K562 (cell line): Measurements from ENCODE around the gene SUSD3. TPM values are rescaled to one million over a fixed set of nuclear protein-coding genes. Genes with fewer than 3 reads are reported as not detected.

Experiments
- ATAC-seq: fragments of 200-7000 bp; cut with Tn5 transposase; 3 replicates; pipeline ENCODE4 v1.9.1; 2020; ENCODE audit warnings: moderate library complexity
- BruUV-seq: library from RNA; stranded (reverse); fragments of 400-500 nt; replicated peaks from 2 replicates; lab custom pipeline; 2021; lab: Mats Ljungman, UMichigan
- CTCF ChIA-PET: fragments of 300-600 bp; formaldehyde crosslinking; extraction: SDS; loops from one replicate; lab custom pipeline; 2021; ENCODE audit warnings: low intra/inter-chr PET ratio; lab: Yijun Ruan, JAX
- POLR2A ChIA-PET: fragments of 300-600, 350-650 bp; sonication (Branson Sonifier 250); formaldehyde crosslinking; extraction: SDS; loops from one replicate; lab custom pipeline; 2021; ENCODE audit warnings: antibody characterized with exemption, inconsistent platforms; lab: Yijun Ruan, JAX
- DNase-seq, 4 experiments: peaks; one replicate each; pipeline versions ENCODE4 v3.0.0 to v3.0.0-alpha.2; 2011 to 2018; ENCODE audit warnings: low spot score in 3 of 4, mixed read lengths in 3 of 4; ENCODE audit errors: extremely low read depth in 1 of 4
- FAIRE-seq: peaks from 2 replicates; lab custom pipeline; 2011; peaks lifted over from hg19 to GRCh38; lab: Jason Lieb, UNC
- H2AFZ ChIP-seq: 2 replicates; pipeline ENCODE4 v1.6.0; 2011; ENCODE audit warnings: low read depth, low read length, control low read depth, inconsistent platforms
- H3K27ac ChIP-seq: fragments of 200-600 bp; 3 replicates; pipeline ENCODE4 v1.8.0; 2011; ENCODE audit warnings: low read depth, mild to moderate bottlenecking, control low read depth, inconsistent platforms, low read length, moderate library complexity, mixed read lengths; ENCODE audit errors: extremely low read depth
- H3K27me3 ChIP-seq, 2 experiments: fragments of 300-600 bp in 1 of 2; 2 replicates in 1 of 2; 3 replicates in 1 of 2; pipeline versions ENCODE4 v1.6.0 to v1.8.0; 2011; ENCODE audit warnings: inconsistent platforms in 2 of 2, low read length in 2 of 2, mild to moderate bottlenecking in 1 of 2, mixed read lengths in 1 of 2, moderate library complexity in 1 of 2; ENCODE audit not compliant: control insufficient read depth in 2 of 2, insufficient read depth in 2 of 2
- H3K36me3 ChIP-seq: fragments of 300-600 bp; 3 replicates; pipeline ENCODE4 v1.8.0; 2011; ENCODE audit warnings: mild to moderate bottlenecking, low read length, inconsistent platforms; ENCODE audit not compliant: control insufficient read depth, insufficient read depth
- H3K4me1 ChIP-seq, 2 experiments: fragments of 200-600 bp in 1 of 2; replicated peaks in 1 of 2; 2 replicates in 1 of 2; 3 replicates in 1 of 2; pipeline versions ENCODE4 v1.5.1 to v1.8.0; 2011; ENCODE audit warnings: inconsistent platforms in 2 of 2, low read length in 2 of 2, mild to moderate bottlenecking in 1 of 2, mixed read lengths in 1 of 2, moderate library complexity in 1 of 2; ENCODE audit not compliant: control insufficient read depth in 2 of 2, insufficient read depth in 2 of 2
- H3K4me2 ChIP-seq: 2 replicates; pipeline ENCODE4 v1.6.1; 2011; ENCODE audit warnings: low read length, control low read depth, inconsistent platforms, mixed read lengths; ENCODE audit not compliant: insufficient read depth
- H3K4me3 ChIP-seq: fragments of 200-600 bp; sonication (generic), shearing (Covaris generic); 2 replicates; pipeline ENCODE4 v1.5.1; 2016; ENCODE audit warnings: control low read depth, inconsistent platforms
- H3K79me2 ChIP-seq: fragments of 200-600 bp; 3 replicates; pipeline ENCODE4 v1.8.0; 2011; ENCODE audit warnings: low read length, inconsistent platforms; ENCODE audit not compliant: control insufficient read depth, insufficient read depth
- H3K9ac ChIP-seq, 2 experiments: 2 replicates each; pipeline versions ENCODE4 v1.6.0 to v1.6.1; 2011; ENCODE audit warnings: low read depth in 2 of 2, low read length in 2 of 2, control low read depth in 1 of 2, inconsistent platforms in 1 of 2, mild to moderate bottlenecking in 1 of 2, mixed read lengths in 1 of 2; ENCODE audit not compliant: insufficient read depth in 1 of 2
- H3K9me1 ChIP-seq: one replicate; pipeline ENCODE4 v1.6.0; 2011; ENCODE audit warnings: inconsistent platforms, mild to moderate bottlenecking, low read length, moderate library complexity; ENCODE audit not compliant: control insufficient read depth, insufficient read depth
- H3K9me3 ChIP-seq: replicated peaks from 2 replicates; pipeline ENCODE4 v1.5.1; 2011; ENCODE audit warnings: low read depth, low read length, inconsistent platforms; ENCODE audit not compliant: control insufficient read depth, insufficient read depth
- H4K20me1 ChIP-seq: replicated peaks from 2 replicates; pipeline ENCODE4 v1.6.1; 2011; ENCODE audit warnings: low read length, inconsistent platforms, mixed read lengths; ENCODE audit not compliant: control insufficient read depth, insufficient read depth
- ATF1 ChIP-seq, 2 experiments: fragments of 450-650 bp in 1 of 2; IDR thresholded peaks; 2 replicates each; pipeline ENCODE4 v1.6.1; 2016; ENCODE audit warnings: missing compliant biosample characterization in 1 of 2, missing genetic modification characterization in 1 of 2
- CBFA2T2 ChIP-seq: fragments of 450-650 bp; conservative IDR thresholded peaks from 2 replicates; pipeline ENCODE4 v1.6.1; 2017; ENCODE audit warnings: mild to moderate bottlenecking
- CREM ChIP-seq: IDR thresholded peaks from 2 replicates; pipeline ENCODE4 v1.6.1; 2014; ENCODE audit warnings: antibody characterized with exemption, low read depth
- DIDO1 ChIP-seq: fragments of 450-650 bp; IDR thresholded peaks from 2 replicates; pipeline ENCODE4 v1.6.1; 2016; ENCODE audit warnings: low read depth, missing biosample characterization, missing genetic modification characterization
- FOXM1 ChIP-seq, 2 experiments: fragments of 450-650 bp in 1 of 2; sonication (generic) in 1 of 2; formaldehyde crosslinking in 1 of 2; IDR thresholded peaks; 2 replicates each; pipeline versions ENCODE4 v1.6.1 to v1.9.0; 2017 to 2022; ENCODE audit warnings: low read depth in 2 of 2, mild to moderate bottlenecking in 2 of 2, missing genetic modification reagents in 1 of 2, moderate library complexity in 1 of 2
- GABPB2 ChIP-seq: fragments of 250-450 bp; sonication (Bioruptor Pico); conservative IDR thresholded peaks from 2 replicates; pipeline ENCODE4 v1.5.1; 2021; ENCODE audit warnings: mild to moderate bottlenecking
- MAFG ChIP-seq: fragments of 450-650 bp; conservative IDR thresholded peaks from 2 replicates; pipeline ENCODE4 v1.6.1; 2016; ENCODE audit warnings: missing genetic modification characterization, missing compliant biosample characterization
- MBD2 ChIP-seq: sonication (generic); IDR thresholded peaks from 2 replicates; pipeline ENCODE4 v1.6.1; 2016; ENCODE audit warnings: low read depth, borderline replicate concordance
- MTA3 ChIP-seq: fragments of 450-650 bp; formaldehyde crosslinking; IDR thresholded peaks from 2 replicates; pipeline ENCODE4 v1.6.1; 2017; ENCODE audit warnings: mild to moderate bottlenecking, borderline replicate concordance
- RAD21 ChIP-seq, 2 experiments: fragments of 250-450 bp in 1 of 2; fragments of 450-650 bp in 1 of 2; sonication (Bioruptor Pico) in 1 of 2; formaldehyde crosslinking in 1 of 2; IDR thresholded peaks in 1 of 2; conservative IDR thresholded peaks in 1 of 2; 2 replicates each; pipeline versions ENCODE4 v1.4.0 to v1.8.0; 2020 to 2022; ENCODE audit warnings: mild to moderate bottlenecking in 2 of 2, moderate library complexity in 1 of 2
- SMAD3 ChIP-seq: fragments of 450-650 bp; formaldehyde crosslinking; conservative IDR thresholded peaks from 2 replicates; pipeline ENCODE4 v1.4.0; 2020; ENCODE audit warnings: mild to moderate bottlenecking
- SOX6 ChIP-seq: fragments of 450-650 bp; IDR thresholded peaks from 2 replicates; pipeline ENCODE4 v1.6.1; 2014; ENCODE audit warnings: mild to moderate bottlenecking
- TAL1 ChIP-seq: fragments of 450-650 bp; IDR thresholded peaks from 2 replicates; pipeline ENCODE4 v1.6.1; 2016; ENCODE audit warnings: mild to moderate bottlenecking
- YBX1 ChIP-seq: fragments of 450-650 bp; IDR thresholded peaks from 2 replicates; pipeline ENCODE4 v1.7.1; 2016; ENCODE audit warnings: mild to moderate bottlenecking
- WGBS: fragments of 100-300 bp; shearing (Covaris generic); methylation state at CpG from one replicate; pipeline ENCODE4 v1.1.6; 2016; ENCODE audit warnings: low coverage, mixed read lengths; ENCODE audit not compliant: insufficient coverage; ENCODE audit errors: missing lambda C conversion rate; 5-methylcytosine and 5-hydroxymethylcytosine counted together
- in situ Hi-C: fragments of 300-500 bp; cut with MboI; formaldehyde crosslinking; loops from 4 replicates; pipeline ENCODE4 v1.15.0; 2018; ENCODE audit warnings: inconsistent platforms, mixed read lengths
- intact Hi-C: fragments of 100-400 bp; cut with micrococcal nuclease; formaldehyde crosslinking; loops from 2 replicates; pipeline ENCODE4 v1.14.2; 2022
- polyA plus RNA-seq, 8 experiments: library from polyadenylated mRNA; depleted of rRNA in 4 of 8; stranded (reverse) in 5 of 8; unstranded in 3 of 8; fragments of >200 nt; fragmentation: Nextera tagmentation in 2 of 8; fragmentation: Illumina TruSeq in 1 of 8; extraction: Ambion mirVana in 2 of 8; extraction: Trizol in 1 of 8; gene quantifications; 2 replicates each; pipeline versions ENCODE4 v1.2.1 to v1.2.3, GENCODE V29; 2011 to 2014; ENCODE audit warnings: inconsistent platforms in 1 of 8, missing spikeins in 1 of 8
- total RNA-seq, 7 experiments: library from RNA; depleted of rRNA in 6 of 7; stranded (reverse); fragments of >200 nt in 6 of 7; fragmentation: Illumina TruSeq in 2 of 7; extraction: Trizol in 2 of 7; gene quantifications; 2 replicates each; pipeline versions ENCODE4 v1.2.1 to v1.2.3, GENCODE V29; 2011 to 2021; ENCODE audit warnings: low replicate concordance in 1 of 7
- TF ChIP-seq, protein P1 (sequence below): sonication (generic); formaldehyde crosslinking; IDR thresholded peaks from 2 replicates; pipeline ENCODE4 v1.8.0; 2022; ENCODE audit warnings: missing genetic modification reagents, mild to moderate bottlenecking, moderate library complexity, borderline replicate concordance
- TF ChIP-seq, protein P2 (sequence below), 2 experiments: fragments of 150-350 bp in 1 of 2; IDR thresholded peaks; 2 replicates each; pipeline ENCODE4 v1.6.1; 2012 to 2016; ENCODE audit warnings: low read depth in 2 of 2, low read length in 2 of 2, mild to moderate bottlenecking in 1 of 2, moderate library complexity in 1 of 2

SUSD3 gene
- total and polyA plus RNA-seq, 9 of the 15 experiments (the other 6 are each of a cell fraction or from before 2014, with no cell fraction given): 1.3 to 21.7 (median 11.4) TPM

DNA sequence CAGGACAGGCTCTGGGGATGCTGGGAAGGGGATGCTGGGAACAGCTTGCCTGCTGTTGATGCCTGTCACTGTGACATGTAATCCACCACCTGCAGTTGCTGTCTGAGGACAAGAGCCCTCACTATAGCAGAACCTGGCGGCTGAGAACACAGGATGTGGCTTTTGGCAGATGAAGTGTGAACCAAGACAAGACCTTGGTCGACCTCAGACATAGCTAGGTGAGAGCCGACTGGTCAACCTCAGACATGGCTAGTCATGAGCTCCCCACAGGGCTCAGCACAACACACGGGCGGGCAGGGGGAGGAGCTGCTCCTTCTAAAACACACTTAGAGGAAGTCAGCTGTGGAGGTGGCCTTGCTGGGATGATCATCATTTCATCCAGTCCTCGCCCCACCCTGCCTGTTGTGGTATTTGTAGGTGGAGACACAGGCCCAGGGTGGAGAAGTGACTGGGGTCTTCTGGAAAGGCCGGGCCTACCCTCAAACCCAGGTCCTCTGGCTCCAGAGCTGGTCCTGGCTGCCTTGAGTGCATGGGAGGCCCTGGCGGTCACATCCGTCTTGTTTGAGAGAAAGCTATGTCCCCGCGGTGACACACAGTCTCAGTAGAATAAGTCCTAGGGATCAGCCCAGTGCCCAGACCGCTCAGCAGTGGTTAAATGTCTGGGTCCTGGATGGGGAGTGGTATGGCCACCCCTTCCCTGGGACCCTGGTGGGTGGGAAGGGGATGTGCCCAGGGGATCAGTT, 6.1 kb downstream of the SUSD3 start:
- H3K4me2 ChIP-seq: peak overlapping the region; percentile 54
- WGBS: 44% methylated on average over 10 of the region's 12 CpGs
- intact Hi-C loops: loop anchor here (5.0 kb wide), 1 partner anchor 33 kb away; the partner anchor contains the start of gene CARD19
- TF ChIP-seq RAD21 (CRISPR knock-in tag; conservative IDR thresholded peaks at IDR 0.05 in 1 of 2, IDR thresholded peaks at IDR 0.05 in 1 of 2) (peak in 1 of 2 experiments; percentile 9; a peak in 1 of 4 replicates), CREM (peak; percentile 60), MBD2 (no peak), ATF1 (CRISPR knock-in tag; IDR thresholded peaks at IDR 0.05) (no peak), ATF1 (tag; IDR thresholded peaks at IDR 0.05) (peak; percentile 17; the same call in 1 of the 2 replicates), MTA3 (peak; percentile 25; the same call in 1 of the 2 replicates), SMAD3 (no peak), YBX1 (no peak), GABPB2 (CRISPR knock-in tag) (no peak), SOX6 (peak; percentile 56), CBFA2T2 (0 out of 2 replicates have a peak, but pooled peaks have one; percentile 4), MAFG (tag) (no peak), FOXM1 (IDR thresholded peaks at IDR 0.05; ENCODE audit: low read depth) (no peak; the same call in 1 of the 2 replicates), FOXM1 (CRISPR knock-in tag; IDR thresholded peaks at IDR 0.05; ENCODE audit: low read depth) (no peak), DIDO1 (0 out of 2 replicates have a peak, but pooled peaks have one; percentile 24), TAL1 (peak; percentile 21; the same call in 1 of the 2 replicates)
- TF ChIP-seq, protein P1, sequence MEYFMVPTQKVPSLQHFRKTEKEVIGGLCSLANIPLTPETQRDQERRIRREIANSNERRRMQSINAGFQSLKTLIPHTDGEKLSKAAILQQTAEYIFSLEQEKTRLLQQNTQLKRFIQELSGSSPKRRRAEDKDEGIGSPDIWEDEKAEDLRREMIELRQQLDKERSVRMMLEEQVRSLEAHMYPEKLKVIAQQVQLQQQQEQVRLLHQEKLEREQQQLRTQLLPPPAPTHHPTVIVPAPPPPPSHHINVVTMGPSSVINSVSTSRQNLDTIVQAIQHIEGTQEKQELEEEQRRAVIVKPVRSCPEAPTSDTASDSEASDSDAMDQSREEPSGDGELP (CRISPR knock-in tag): peak; percentile 95
- TF ChIP-seq, protein P2, sequence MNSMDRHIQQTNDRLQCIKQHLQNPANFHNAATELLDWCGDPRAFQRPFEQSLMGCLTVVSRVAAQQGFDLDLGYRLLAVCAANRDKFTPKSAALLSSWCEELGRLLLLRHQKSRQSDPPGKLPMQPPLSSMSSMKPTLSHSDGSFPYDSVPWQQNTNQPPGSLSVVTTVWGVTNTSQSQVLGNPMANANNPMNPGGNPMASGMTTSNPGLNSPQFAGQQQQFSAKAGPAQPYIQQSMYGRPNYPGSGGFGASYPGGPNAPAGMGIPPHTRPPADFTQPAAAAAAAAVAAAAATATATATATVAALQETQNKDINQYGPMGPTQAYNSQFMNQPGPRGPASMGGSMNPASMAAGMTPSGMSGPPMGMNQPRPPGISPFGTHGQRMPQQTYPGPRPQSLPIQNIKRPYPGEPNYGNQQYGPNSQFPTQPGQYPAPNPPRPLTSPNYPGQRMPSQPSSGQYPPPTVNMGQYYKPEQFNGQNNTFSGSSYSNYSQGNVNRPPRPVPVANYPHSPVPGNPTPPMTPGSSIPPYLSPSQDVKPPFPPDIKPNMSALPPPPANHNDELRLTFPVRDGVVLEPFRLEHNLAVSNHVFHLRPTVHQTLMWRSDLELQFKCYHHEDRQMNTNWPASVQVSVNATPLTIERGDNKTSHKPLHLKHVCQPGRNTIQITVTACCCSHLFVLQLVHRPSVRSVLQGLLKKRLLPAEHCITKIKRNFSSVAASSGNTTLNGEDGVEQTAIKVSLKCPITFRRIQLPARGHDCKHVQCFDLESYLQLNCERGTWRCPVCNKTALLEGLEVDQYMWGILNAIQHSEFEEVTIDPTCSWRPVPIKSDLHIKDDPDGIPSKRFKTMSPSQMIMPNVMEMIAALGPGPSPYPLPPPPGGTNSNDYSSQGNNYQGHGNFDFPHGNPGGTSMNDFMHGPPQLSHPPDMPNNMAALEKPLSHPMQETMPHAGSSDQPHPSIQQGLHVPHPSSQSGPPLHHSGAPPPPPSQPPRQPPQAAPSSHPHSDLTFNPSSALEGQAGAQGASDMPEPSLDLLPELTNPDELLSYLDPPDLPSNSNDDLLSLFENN (IDR thresholded peaks at IDR 0.05; ENCODE audit: low read depth in 2 of 2, low read length in 2 of 2): peak in 1 of 2 experiments; percentile 91; a peak in 2 of 4 replicates

More for the DNA sequence above, 6.1 kb downstream of the SUSD3 start:
- Histone ChIP-seq H3K27me3 (no peaks in the 10 kb centered on the region), H3K9me3 (no peaks in the 10 kb centered on the region), H3K4me3 (no peak overlapping the region), H3K36me3 (no peaks in the 10 kb centered on the region; the same call in 2 of the 3 replicates), H3K9ac (peak overlapping the region in 1 of 2 experiments; percentile 56; a peak in 1 of 4 replicates), H3K4me1 (peaks cover 43 to 46% of the 10 kb centered on the region in 2 experiments), H2AFZ (no peak overlapping the region; the same call in 1 of the 2 replicates), H3K79me2 (peaks cover 23% of the 10 kb centered on the region), H3K9me1 (no peaks in the 10 kb centered on the region), H4K20me1 (no peaks in the 10 kb centered on the region), H3K27ac (peak overlapping the region; percentile 59; the same call in 2 of the 3 replicates)
- ATAC-seq: peak; percentile 87
- ChIA-PET CTCF (no interaction called here), POLR2A (interaction anchor here (0.9 to 1.3 kb wide), 4 partner anchors 12 to 31 kb away, joined by 3 to 6 read pairs (median 4); no protein-coding TSS in a partner anchor)
- in situ Hi-C loops: no loop called here
- peak; percentile 82 for FAIRE-seq
- peak; percentile 36 to 73 (median 56) for DNase-seq
- BruUV-seq: no TSS peak
